ENCODE measurements around the gene YWHAQ.
"Not testable (repeated sequence)": the region's sequence is repeated elsewhere in the genome, so short reads cannot be mapped to it uniquely, and the experiment has no call there.

YWHAQ gene

GRCh38 chr2:9634133-9634532 lies 3.3 kb upstream of the YWHAQ start:
- Mint-ChIP-seq H3K27me3 (peaks cover 10% of the 10 kb centered on the region), H3K9me3 (no peaks in the 10 kb centered on the region)
- intact Hi-C loops (cut with micrococcal nuclease) = loop anchor here (5.0 kb wide), 2 partner anchors 118 to 163 kb away; no protein-coding TSS in a partner anchor

GRCh38 chr2:9631878-9632700 lies 1.3 kb upstream of the YWHAQ start:
- H3K4me3 Mint-ChIP-seq = peak overlapping the region; percentile 39
- H3K27me3 Mint-ChIP-seq = peaks cover 10% of the 10 kb centered on the region
- intact Hi-C loops (cut with micrococcal nuclease) = loop anchor here (5.0 kb wide), 2 partner anchors 120 to 165 kb away; no protein-coding TSS in a partner anchor
- peak overlapping the region; percentile 91 for H3K27ac Mint-ChIP-seq
- H3K9me3 Mint-ChIP-seq = no peaks in the 10 kb centered on the region
- peaks cover 43% of the 10 kb centered on the region for H3K4me1 Mint-ChIP-seq (ENCODE audit: low read depth)
- peaks cover 37% of the 10 kb centered on the region for H3K36me3 Mint-ChIP-seq (ENCODE audit: low read depth)

More at GRCh38 chr2:9634133-9634532, 3.3 kb upstream of the YWHAQ start:
- Mint-ChIP-seq H3K4me3 (no peak overlapping the region), H3K27ac (no peak overlapping the region), H3K36me3 (ENCODE audit: low read depth) (peaks cover 17% of the 10 kb centered on the region), H3K4me1 (ENCODE audit: low read depth) (peaks cover 28% of the 10 kb centered on the region)

GRCh38 chr2:9631553-9631819 lies 689 bp upstream of the YWHAQ start:
- H3K4me1 Mint-ChIP-seq (ENCODE audit: low read depth) = peaks cover 47% of the 10 kb centered on the region
- peak overlapping the region; percentile 99 for H3K4me3 Mint-ChIP-seq
- peaks cover 10% of the 10 kb centered on the region for H3K27me3 Mint-ChIP-seq
- intact Hi-C loops (cut with micrococcal nuclease) = loop anchor here (5.0 kb wide), 2 partner anchors 121 to 166 kb away; no protein-coding TSS in a partner anchor
- no peaks in the 10 kb centered on the region for H3K9me3 Mint-ChIP-seq
- peaks cover 42% of the 10 kb centered on the region for H3K36me3 Mint-ChIP-seq (ENCODE audit: low read depth)
- peak overlapping the region; percentile 91 for H3K27ac Mint-ChIP-seq

- Mint-ChIP-seq H3K4me1 (ENCODE audit: low read depth) (peaks cover 54% of the 10 kb centered on the region), H3K9me3 (no peaks in the 10 kb centered on the region), H3K27ac (peak overlapping the region; percentile 91), H3K4me3 (peak overlapping the region; percentile 99), H3K36me3 (ENCODE audit: low read depth) (peaks cover 54% of the 10 kb centered on the region), H3K27me3 (peaks cover 10% of the 10 kb centered on the region)
- intact Hi-C loops (cut with micrococcal nuclease) = loop anchor here (5.0 kb wide), 2 partner anchors 122 to 167 kb away; no protein-coding TSS in a partner anchor
These were observed 571 bp downstream of the YWHAQ start for GRCh38 chr2:9630117-9630735.

GRCh38 chr2:9629222-9630116 lies 1.3 kb downstream of the YWHAQ start:
- intact Hi-C loops (cut with micrococcal nuclease) = loop anchor here (5.0 to 10.0 kb wide), 7 partner anchors 37 to 795 kb away; partner anchors contain the start of genes ADAM17 and KIDINS220
- peaks cover 59% of the 10 kb centered on the region for H3K4me1 Mint-ChIP-seq (ENCODE audit: low read depth)
- peaks cover 62% of the 10 kb centered on the region for H3K36me3 Mint-ChIP-seq (ENCODE audit: low read depth)
- H3K9me3 Mint-ChIP-seq = no peaks in the 10 kb centered on the region
- H3K4me3 Mint-ChIP-seq = peak overlapping the region; percentile 99
- H3K27me3 Mint-ChIP-seq = peaks cover 10% of the 10 kb centered on the region
- peak overlapping the region; percentile 91 for H3K27ac Mint-ChIP-seq

- H3K4me1 Mint-ChIP-seq (ENCODE audit: low read depth) = peaks cover 65% of the 10 kb centered on the region
- peaks cover 79% of the 10 kb centered on the region for H3K36me3 Mint-ChIP-seq (ENCODE audit: low read depth)
- H3K4me3 Mint-ChIP-seq = no peak overlapping the region
- H3K27ac Mint-ChIP-seq = no peak overlapping the region
- peaks cover 5% of the 10 kb centered on the region for H3K27me3 Mint-ChIP-seq
- H3K9me3 Mint-ChIP-seq = no peaks in the 10 kb centered on the region
- intact Hi-C loops (cut with micrococcal nuclease) = loop anchor here (5.0 to 10.0 kb wide), 5 partner anchors 35 to 793 kb away; partner anchors contain the start of genes ADAM17 and KIDINS220
These were observed 3.5 kb downstream of the YWHAQ start for GRCh38 chr2:9627310-9627709.

GRCh38 chr2:9623151-9623550 lies 7.6 kb downstream of the YWHAQ start:
- H3K9me3 Mint-ChIP-seq = no peaks in the 10 kb centered on the region
- no peaks in the 10 kb centered on the region for H3K27me3 Mint-ChIP-seq
- H3K27ac Mint-ChIP-seq = no peak overlapping the region
- intact Hi-C loops (cut with micrococcal nuclease) = loop anchor here (10.0 kb wide), 1 partner anchor 788 kb away; the partner anchor contains the start of gene KIDINS220
- no peak overlapping the region for H3K4me3 Mint-ChIP-seq
- peaks cover 40% of the 10 kb centered on the region for H3K4me1 Mint-ChIP-seq (ENCODE audit: low read depth)
- peaks cover 64% of the 10 kb centered on the region for H3K36me3 Mint-ChIP-seq (ENCODE audit: low read depth)

- H3K27me3 Mint-ChIP-seq, H3K4me3 Mint-ChIP-seq, H3K9me3 Mint-ChIP-seq, H3K27ac Mint-ChIP-seq: not testable (repeated sequence)
- peaks cover 61% of the 10 kb centered on the region for H3K36me3 Mint-ChIP-seq (ENCODE audit: low read depth)
- intact Hi-C loops (cut with micrococcal nuclease) = loop anchor here (10.0 kb wide), 1 partner anchor 787 kb away; the partner anchor contains the start of gene KIDINS220
- H3K4me1 Mint-ChIP-seq (ENCODE audit: low read depth) = peaks cover 35% of the 10 kb centered on the region
These were observed 9.1 kb downstream of the YWHAQ start for GRCh38 chr2:9621655-9622054.

- Mint-ChIP-seq H3K36me3 (ENCODE audit: low read depth) (peaks cover 40% of the 10 kb centered on the region), H3K9me3 (no peaks in the 10 kb centered on the region), H3K27me3 (no peaks in the 10 kb centered on the region), H3K27ac (no peak overlapping the region), H3K4me3 (no peak overlapping the region), H3K4me1 (ENCODE audit: low read depth) (peaks cover 42% of the 10 kb centered on the region)
- intact Hi-C loops (cut with micrococcal nuclease) = no loop called here
These were observed 12.4 kb downstream of the YWHAQ start for GRCh38 chr2:9618410-9618809.

GRCh38 chr2:9617749-9618148 lies 13.0 kb downstream of the YWHAQ start:
- H3K27me3 Mint-ChIP-seq = no peaks in the 10 kb centered on the region
- peaks cover 34% of the 10 kb centered on the region for H3K36me3 Mint-ChIP-seq (ENCODE audit: low read depth)
- H3K9me3 Mint-ChIP-seq = no peaks in the 10 kb centered on the region
- no peak overlapping the region for H3K27ac Mint-ChIP-seq
- H3K4me3 Mint-ChIP-seq = no peak overlapping the region
- intact Hi-C loops (cut with micrococcal nuclease) = no loop called here
- H3K4me1 Mint-ChIP-seq (ENCODE audit: low read depth) = peaks cover 46% of the 10 kb centered on the region

GRCh38 chr2:9617296-9617695 lies 13.5 kb downstream of the YWHAQ start:
- Mint-ChIP-seq H3K27me3 (no peaks in the 10 kb centered on the region), H3K36me3 (ENCODE audit: low read depth) (peaks cover 32% of the 10 kb centered on the region), H3K9me3 (no peaks in the 10 kb centered on the region), H3K27ac (no peak overlapping the region), H3K4me1 (ENCODE audit: low read depth) (peaks cover 46% of the 10 kb centered on the region), H3K4me3 (no peak overlapping the region)
- intact Hi-C loops (cut with micrococcal nuclease) = no loop called here

GRCh38 chr2:9614562-9614961 lies 16.2 kb downstream of the YWHAQ start:
- peaks cover 59% of the 10 kb centered on the region for H3K4me1 Mint-ChIP-seq (ENCODE audit: low read depth)
- H3K27ac Mint-ChIP-seq = no peak overlapping the region
- peaks cover 21% of the 10 kb centered on the region for H3K36me3 Mint-ChIP-seq (ENCODE audit: low read depth)
- H3K9me3 Mint-ChIP-seq = no peaks in the 10 kb centered on the region
- intact Hi-C loops (cut with micrococcal nuclease) = no loop called here
- no peaks in the 10 kb centered on the region for H3K27me3 Mint-ChIP-seq
- no peak overlapping the region for H3K4me3 Mint-ChIP-seq

GRCh38 chr2:9613291-9613690 lies 17.5 kb downstream of the YWHAQ start:
- Mint-ChIP-seq H3K27me3 (no peaks in the 10 kb centered on the region), H3K27ac (no peak overlapping the region), H3K9me3 (no peaks in the 10 kb centered on the region), H3K36me3 (ENCODE audit: low read depth) (peaks cover 21% of the 10 kb centered on the region), H3K4me3 (no peak overlapping the region), H3K4me1 (ENCODE audit: low read depth) (peaks cover 71% of the 10 kb centered on the region)
- intact Hi-C loops (cut with micrococcal nuclease) = no loop called here

Measured in dendritic cell treated with granulocyte-macrophage colony-stimulating factor and Interleukin-4, amounts not matched to agents 40 ng/mL and 50 ng/mL, for 4 days (primary cell).